Subcutaneous abdominal adipose tissue (tissue), 5 donors: ENCODE results near the gene PIP4K2A.

Experiments
- H3K27ac ChIP-seq: one replicate; pipeline ENCODE4 v1.7.0; 2013; ENCODE audit warnings: low read depth, mild to moderate bottlenecking, inconsistent platforms, low read length, moderate library complexity
- H3K27me3 ChIP-seq, 5 donors: one replicate each; pipeline ENCODE4 v1.7.0; 2013; ENCODE audit warnings: low read length in 5 of 5, inconsistent platforms in 1 of 5; ENCODE audit not compliant: control insufficient read depth in 5 of 5, insufficient read depth in 4 of 5
- H3K36me3 ChIP-seq, 5 donors: one replicate each; pipeline ENCODE4 v1.7.0; 2013; ENCODE audit warnings: low read length in 5 of 5; ENCODE audit not compliant: control insufficient read depth in 5 of 5, insufficient read depth in 5 of 5
- H3K4me1 ChIP-seq, 5 donors: one replicate each; pipeline ENCODE4 v1.7.0; 2013; ENCODE audit warnings: low read length in 5 of 5, mild to moderate bottlenecking in 3 of 5, moderate library complexity in 1 of 5; ENCODE audit not compliant: control insufficient read depth in 5 of 5, insufficient read depth in 5 of 5
- H3K4me3 ChIP-seq, 5 donors: one replicate each; pipeline ENCODE4 v1.7.0; 2013; ENCODE audit warnings: low read length in 5 of 5, low read depth in 1 of 5
- H3K9ac ChIP-seq, 5 donors: one replicate each; pipeline ENCODE4 v1.7.0; 2013; ENCODE audit warnings: low read length in 5 of 5, mild to moderate bottlenecking in 4 of 5, moderate library complexity in 3 of 5
- H3K9me3 ChIP-seq, 5 donors: one replicate each; pipeline ENCODE4 v1.7.0; 2013; ENCODE audit warnings: low read length in 5 of 5; ENCODE audit not compliant: control insufficient read depth in 5 of 5
- donor health status: healthy.
- donor health status: healthy.
- donor health status: healthy.
- donor health status: healthy.
- donor health status: healthy.

The PIP4K2A gene

DNA sequence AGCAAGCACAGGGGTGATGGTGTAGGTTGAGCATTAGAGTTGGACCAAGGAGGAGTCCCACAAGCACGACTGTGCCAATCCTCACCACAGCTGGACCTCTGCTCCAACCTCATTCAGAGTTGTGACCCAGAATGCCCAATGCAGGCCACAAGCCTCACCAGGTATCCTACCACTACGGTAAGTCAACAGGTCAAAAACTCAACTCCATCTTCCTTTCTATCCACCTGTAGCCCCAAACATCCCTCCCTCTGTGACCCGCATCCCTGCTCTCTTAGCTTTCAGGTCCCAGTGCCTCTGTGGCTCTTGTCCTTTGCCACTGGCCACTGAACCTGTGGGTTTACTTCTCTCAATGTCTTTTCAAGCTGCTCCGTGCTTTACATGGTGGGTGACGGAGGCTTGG lies 112.8 kb downstream of the PIP4K2A start:
- H3K27ac ChIP-seq, result no peak overlapping the region
- peaks cover 0 to 7% (median 6%) of the 10 kb centered on the region in 5 donors for H3K36me3 ChIP-seq
- H3K27me3 ChIP-seq, result no peaks in the 10 kb centered on the region
- no peak overlapping the region for H3K9ac ChIP-seq
- no peak overlapping the region for H3K4me3 ChIP-seq
- peaks cover 0 to 17% (median 11%) of the 10 kb centered on the region in 5 donors for H3K4me1 ChIP-seq
- H3K9me3 ChIP-seq, result no peaks in the 10 kb centered on the region

- Histone ChIP-seq H3K4me1 (peaks cover 0 to 9% (median 5%) of the 10 kb centered on the region in 5 donors), H3K9me3 (no peaks in the 10 kb centered on the region), H3K9ac (no peak overlapping the region), H3K36me3 (peaks cover 0 to 8% (median 6%) of the 10 kb centered on the region in 5 donors), H3K27me3 (no peaks in the 10 kb centered on the region), H3K4me3 (no peak overlapping the region), H3K27ac (no peak overlapping the region)
Measured at GRCh38 chr10:22599636-22600228, 114.6 kb downstream of the PIP4K2A start.

DNA sequence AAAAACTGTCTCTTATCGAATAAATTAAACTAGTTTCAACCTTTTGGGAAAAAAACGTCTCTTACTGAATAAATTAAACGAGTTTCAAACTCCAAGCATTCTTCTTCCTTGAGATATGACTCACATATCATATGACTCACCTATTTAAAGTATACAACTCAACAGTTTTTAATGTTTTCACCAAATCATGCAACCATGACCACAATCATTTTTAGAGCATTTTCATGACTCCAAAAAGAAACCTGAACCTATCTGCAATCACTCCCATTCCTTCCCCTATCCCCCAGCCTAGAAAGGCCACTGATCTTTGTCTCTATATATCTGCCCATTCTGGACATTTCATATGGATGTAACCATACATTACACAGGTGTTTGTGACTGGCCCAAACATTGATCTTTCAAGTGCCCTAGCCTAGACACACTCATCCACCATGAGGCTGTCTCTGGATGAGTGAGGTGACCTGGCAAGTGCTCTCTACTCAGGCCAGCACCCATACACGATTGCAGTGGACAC lies 115.3 kb downstream of the PIP4K2A start:
- Histone ChIP-seq H3K27ac (no peak overlapping the region), H3K36me3 (peaks cover 0 to 8% (median 6%) of the 10 kb centered on the region in 5 donors), H3K9me3 (no peaks in the 10 kb centered on the region), H3K4me3 (no peak overlapping the region), H3K27me3 (no peaks in the 10 kb centered on the region), H3K4me1 (peaks cover 0 to 5% (median 0%) of the 10 kb centered on the region in 5 donors), H3K9ac (no peak overlapping the region)

GRCh38 chr10:22598478-22598877 lies 115.9 kb downstream of the PIP4K2A start:
- peaks cover 0 to 5% (median 0%) of the 10 kb centered on the region in 5 donors for H3K4me1 ChIP-seq
- H3K27ac ChIP-seq, result no peak overlapping the region
- peaks cover 0 to 8% (median 6%) of the 10 kb centered on the region in 5 donors for H3K36me3 ChIP-seq
- H3K27me3 ChIP-seq, result no peaks in the 10 kb centered on the region
- no peak overlapping the region for H3K4me3 ChIP-seq
- H3K9me3 ChIP-seq, result no peaks in the 10 kb centered on the region
- no peak overlapping the region for H3K9ac ChIP-seq

DNA sequence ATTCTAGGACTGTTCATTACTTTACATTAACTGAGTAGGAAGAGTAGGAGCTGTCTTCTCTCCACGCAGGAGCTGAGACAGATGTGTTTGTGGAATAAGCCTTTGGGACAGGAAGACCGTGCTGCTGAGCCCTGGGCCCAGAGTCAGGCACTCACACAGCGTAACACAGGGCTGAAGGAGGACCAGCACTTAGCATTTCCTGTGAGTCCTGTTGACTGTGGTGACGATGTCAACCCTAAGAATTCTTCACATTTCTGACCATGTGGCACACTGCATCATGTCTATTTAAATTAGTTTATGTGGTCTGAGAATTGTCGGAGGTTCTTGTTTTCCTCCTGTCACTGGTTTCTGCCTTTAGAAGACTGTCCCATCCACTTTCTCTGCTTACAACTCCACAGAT lies 117.2 kb downstream of the PIP4K2A start:
- no peaks in the 10 kb centered on the region for H3K9me3 ChIP-seq
- H3K36me3 ChIP-seq, result peaks cover 0 to 8% (median 6%) of the 10 kb centered on the region in 5 donors
- no peak overlapping the region for H3K27ac ChIP-seq
- peaks cover 0 to 5% (median 0%) of the 10 kb centered on the region in 5 donors for H3K4me1 ChIP-seq
- no peaks in the 10 kb centered on the region for H3K27me3 ChIP-seq
- no peak overlapping the region for H3K4me3 ChIP-seq
- H3K9ac ChIP-seq, result no peak overlapping the region

- no peaks in the 10 kb centered on the region for H3K4me1 ChIP-seq
- no peaks in the 10 kb centered on the region for H3K9me3 ChIP-seq
- no peaks in the 10 kb centered on the region for H3K27me3 ChIP-seq
Measured at GRCh38 chr10:22593636-22594198, 120.7 kb downstream of the PIP4K2A start.

GRCh38 chr10:22593026-22593425 lies 121.4 kb downstream of the PIP4K2A start:
- Histone ChIP-seq H3K27ac (no peak overlapping the region), H3K9ac (no peak overlapping the region), H3K4me3 (no peak overlapping the region), H3K36me3 (peaks cover 11 to 19% (median 19%) of the 10 kb centered on the region in 5 donors), H3K27me3 (no peaks in the 10 kb centered on the region), H3K9me3 (no peaks in the 10 kb centered on the region), H3K4me1 (no peaks in the 10 kb centered on the region)

More at GRCh38 chr10:22593636-22594198, 120.7 kb downstream of the PIP4K2A start:
- Histone ChIP-seq H3K9ac (no peak overlapping the region), H3K4me3 (no peak overlapping the region), H3K36me3 (peaks cover 10 to 19% (median 16%) of the 10 kb centered on the region in 5 donors), H3K27ac (no peak overlapping the region)

GRCh38 chr10:22589851-22590514 lies 124.4 kb downstream of the PIP4K2A start:
- Histone ChIP-seq H3K4me1 (no peaks in the 10 kb centered on the region), H3K27me3 (no peaks in the 10 kb centered on the region), H3K4me3 (no peak overlapping the region), H3K9me3 (no peaks in the 10 kb centered on the region), H3K36me3 (peaks cover 13 to 27% (median 24%) of the 10 kb centered on the region in 5 donors), H3K9ac (no peak overlapping the region), H3K27ac (no peak overlapping the region)

- Histone ChIP-seq H3K4me3 (no peak overlapping the region), H3K27ac (no peak overlapping the region), H3K9ac (no peak overlapping the region), H3K27me3 (no peaks in the 10 kb centered on the region), H3K4me1 (no peaks in the 10 kb centered on the region), H3K36me3 (peaks cover 13 to 31% (median 27%) of the 10 kb centered on the region in 5 donors), H3K9me3 (no peaks in the 10 kb centered on the region)
Measured at GRCh38 chr10:22588462-22588861, 125.9 kb downstream of the PIP4K2A start.

DNA sequence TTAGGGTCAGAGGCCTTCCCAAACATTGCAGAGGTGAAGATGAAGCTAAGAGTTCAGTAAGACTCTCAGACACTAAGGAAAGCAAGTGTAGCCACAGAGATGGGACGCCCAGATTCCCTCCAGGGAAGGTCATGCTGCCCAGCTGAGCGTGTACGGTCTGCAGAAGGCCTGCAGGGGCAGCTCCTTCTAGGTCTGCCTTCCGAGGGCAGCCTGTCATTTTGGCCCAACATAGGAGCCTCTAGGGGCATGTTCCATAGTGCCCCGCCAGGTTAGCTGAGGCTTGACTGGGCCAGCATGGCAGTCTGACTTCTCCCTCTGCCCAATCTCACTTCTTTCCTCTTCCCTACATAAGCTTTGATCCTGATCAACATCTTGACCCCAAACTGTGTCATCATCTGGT lies 130.7 kb downstream of the PIP4K2A start:
- H3K9ac ChIP-seq, result no peak overlapping the region
- no peaks in the 10 kb centered on the region for H3K4me1 ChIP-seq
- no peaks in the 10 kb centered on the region for H3K27me3 ChIP-seq
- H3K4me3 ChIP-seq, result no peak overlapping the region
- H3K9me3 ChIP-seq, result no peaks in the 10 kb centered on the region
- H3K27ac ChIP-seq, result no peak overlapping the region
- peaks cover 3 to 29% (median 20%) of the 10 kb centered on the region in 5 donors for H3K36me3 ChIP-seq
